HG03521 (cell line): Measurements from ENCODE around the gene PDE8B.
"Not testable (repeated sequence)": the region's sequence is repeated elsewhere in the genome, so short reads cannot be mapped to it uniquely, and the experiment has no call there.

Experiments
- ATAC-seq: cut with Tn5 transposase; IDR thresholded peaks from one replicate; pipeline ENCODE4 v1.9.1; 2021; ENCODE audit warnings: mild to moderate bottlenecking, moderate library complexity; ENCODE audit not compliant: unreplicated experiment

Gene PDE8B

GRCh38 chr5:77427998-77428397 lies 217.5 kb downstream of the PDE8B start:
- no peak for ATAC-seq

- ATAC-seq: no peak
Observed at GRCh38 chr5:77428526-77428925, 218.0 kb downstream of the PDE8B start.

- no peak for ATAC-seq
Observed at GRCh38 chr5:77430726-77431125, 220.2 kb downstream of the PDE8B start.

- ATAC-seq: no peak
Observed at GRCh38 chr5:77431286-77431685, 220.8 kb downstream of the PDE8B start.

- ATAC-seq: no peak
Observed at GRCh38 chr5:77431719-77432118, 221.2 kb downstream of the PDE8B start.

- ATAC-seq: no peak
Observed at GRCh38 chr5:77437194-77437593, 226.7 kb downstream of the PDE8B start.

- ATAC-seq: no peak
Observed at GRCh38 chr5:77438071-77438470, 227.6 kb downstream of the PDE8B start.

GRCh38 chr5:77443670-77444069 lies 233.2 kb downstream of the PDE8B start:
- ATAC-seq: no peak

GRCh38 chr5:77444356-77444755 lies 233.9 kb downstream of the PDE8B start:
- ATAC-seq: no peak

- no peak for ATAC-seq
Observed at GRCh38 chr5:77448831-77449230, 238.4 kb downstream of the PDE8B start.

- ATAC-seq: no peak
Observed at GRCh38 chr5:77449277-77449676, 238.8 kb downstream of the PDE8B start.

- ATAC-seq: no peak
Observed at GRCh38 chr5:77449981-77450380, 239.5 kb downstream of the PDE8B start.

GRCh38 chr5:77452351-77452750 lies 241.9 kb downstream of the PDE8B start:
- ATAC-seq: no peak

GRCh38 chr5:77454123-77454522 lies 243.6 kb downstream of the PDE8B start:
- no peak for ATAC-seq

GRCh38 chr5:77461287-77461686 lies 250.8 kb downstream of the PDE8B start:
- ATAC-seq: no peak

- no peak for ATAC-seq
Observed at GRCh38 chr5:77463905-77464304, 253.4 kb downstream of the PDE8B start.

- ATAC-seq: not testable (repeated sequence)
Observed at GRCh38 chr5:77468875-77469274, 258.4 kb downstream of the PDE8B start.

- not testable (repeated sequence) for ATAC-seq
Observed at GRCh38 chr5:77475041-77475440, 264.6 kb downstream of the PDE8B start.
